Neural cell (in vitro differentiated cells): Measurements from ENCODE around the gene GPR78.

ENCODE experiments used
- CTCF ChIP-seq: fragments of 450-650 bp; IDR thresholded peaks from 2 replicates; pipeline ENCODE4 v1.5.1; 2014; ENCODE audit warnings: antibody characterized with exemption, mild to moderate bottlenecking, moderate library complexity; ENCODE audit not compliant: poor library complexity, severe bottlenecking
- EZH2 ChIP-seq: fragments of 200-600, 300-800 bp; shearing (Covaris generic), sonication (generic); IDR thresholded peaks from 2 replicates; pipeline ENCODE4 v1.6.1; 2014; ENCODE audit warnings: antibody characterized with exemption, low read length, borderline replicate concordance, mild to moderate bottlenecking; ENCODE audit not compliant: insufficient read depth, poor library complexity, severe bottlenecking
- POLR2AphosphoS5 ChIP-seq: IDR thresholded peaks from 2 replicates; pipeline ENCODE4 v1.6.1; 2012
- RAD21 ChIP-seq: fragments of 450-650 bp; conservative IDR thresholded peaks from 2 replicates; pipeline ENCODE4 v1.6.1; 2014; ENCODE audit warnings: antibody characterized with exemption, mild to moderate bottlenecking, moderate library complexity

- TF ChIP-seq EZH2, result no peak
- TF ChIP-seq CTCF, result no peak
- TF ChIP-seq POLR2AphosphoS5, result no peak
- no peak for TF ChIP-seq RAD21
These were observed 10.3 kb downstream of the GPR78 start for GRCh38 chr4:8590546-8590880.
